HepG2 (cell line): ENCODE data around the gene TSEN54. TPM values are rescaled to one million over a fixed set of nuclear protein-coding genes. Genes with fewer than 3 reads are reported as not detected.

Source experiments
- ATAC-seq: fragments of 200-7000 bp; cut with Tn5 transposase; 3 replicates; pipeline ENCODE4 v1.9.1; 2020; ENCODE audit warnings: mild to moderate bottlenecking, moderate library complexity
- BruUV-seq: library from RNA; stranded (reverse); fragments of 400-500 nt; replicated peaks from 2 replicates; lab custom pipeline; 2021; lab: Mats Ljungman, UMichigan
- CTCF ChIA-PET: fragments of 300-600 bp; formaldehyde crosslinking; extraction: SDS; loops from one replicate; lab custom pipeline; 2021; ENCODE audit warnings: low total read pairs, inconsistent platforms, low intra/inter-chr PET ratio; lab: Yijun Ruan, JAX
- POLR2A ChIA-PET: fragments of 350-600 bp; sonication (Branson Sonifier 250); formaldehyde crosslinking; loops from one replicate; lab custom pipeline; 2020; ENCODE audit warnings: antibody characterized with exemption, inconsistent platforms; lab: Yijun Ruan, JAX
- DNase-seq: peaks from one replicate; pipeline ENCODE4 v3.0.0-alpha.2; 2015; ENCODE audit warnings: low spot score
- FAIRE-seq: peaks from 3 replicates; lab custom pipeline; 2011; peaks lifted over from hg19 to GRCh38; lab: Jason Lieb, UNC
- H2AFZ ChIP-seq: one replicate; pipeline ENCODE4 v1.6.1; 2011; ENCODE audit warnings: low read length, inconsistent platforms
- H3K27ac ChIP-seq: fragments of 300-600 bp; 3 replicates; pipeline ENCODE4 v1.8.0; 2011; ENCODE audit warnings: mixed run types, mild to moderate bottlenecking, mixed read lengths, low read length, inconsistent platforms; ENCODE audit not compliant: insufficient read depth; ENCODE audit errors: extremely low read length
- H3K27me3 ChIP-seq, 2 experiments: fragments of 200-600 bp in 1 of 2; 2 replicates in 1 of 2; 3 replicates in 1 of 2; pipeline versions ENCODE4 v1.6.0 to v1.8.0; 2011; ENCODE audit warnings: low read length in 2 of 2, mild to moderate bottlenecking in 2 of 2, moderate library complexity in 2 of 2, inconsistent platforms in 1 of 2; ENCODE audit not compliant: insufficient read depth in 2 of 2, control insufficient read depth in 1 of 2
- H3K36me3 ChIP-seq, 2 experiments: fragments of 200-600 bp in 1 of 2; replicated peaks in 1 of 2; 2 replicates in 1 of 2; 3 replicates in 1 of 2; pipeline versions ENCODE4 v1.5.1 to v1.8.0; 2011; ENCODE audit warnings: low read length in 2 of 2, inconsistent platforms in 1 of 2; ENCODE audit not compliant: insufficient read depth in 2 of 2, control insufficient read depth in 1 of 2
- H3K4me1 ChIP-seq: 2 replicates; pipeline ENCODE4 v1.5.1; 2012; ENCODE audit warnings: low read length, inconsistent platforms; ENCODE audit not compliant: insufficient read depth
- H3K4me2 ChIP-seq: 2 replicates; pipeline ENCODE4 v1.6.0; 2011; ENCODE audit warnings: low read depth, low read length, inconsistent platforms
- H3K4me3 ChIP-seq, 3 experiments: fragments of 200-600 bp in 1 of 3; sonication (generic), shearing (Covaris generic) in 1 of 3; replicated peaks in 1 of 3; 2 replicates each; pipeline ENCODE4 v1.5.1; 2011 to 2016; ENCODE audit warnings: low read length in 3 of 3, inconsistent platforms in 2 of 3, low read depth in 2 of 3, mild to moderate bottlenecking in 2 of 3, control low read depth in 1 of 3, mixed read lengths in 1 of 3; ENCODE audit not compliant: insufficient read depth in 1 of 3
- H3K79me2 ChIP-seq: one replicate; pipeline ENCODE4 v1.6.1; 2011; ENCODE audit warnings: low read length, inconsistent platforms; ENCODE audit not compliant: insufficient read depth
- H3K9ac ChIP-seq: 2 replicates; pipeline ENCODE4 v1.6.0; 2011; ENCODE audit warnings: mild to moderate bottlenecking, low read depth, low read length, inconsistent platforms; ENCODE audit not compliant: insufficient read depth
- H3K9me3 ChIP-seq: 2 replicates; pipeline ENCODE4 v1.5.1; 2012; ENCODE audit warnings: mild to moderate bottlenecking, low read length
- H4K20me1 ChIP-seq: 2 replicates; pipeline ENCODE4 v1.6.0; 2011; ENCODE audit warnings: inconsistent platforms, mild to moderate bottlenecking, low read length, moderate library complexity; ENCODE audit not compliant: insufficient read depth
- ELF4 ChIP-seq: sonication (generic); formaldehyde crosslinking; IDR thresholded peaks from 2 replicates; pipeline ENCODE4 v1.5.0; 2020; ENCODE audit warnings: missing genetic modification reagents, mild to moderate bottlenecking, moderate library complexity, borderline replicate concordance
- HOXA9 ChIP-seq: sonication (generic); formaldehyde crosslinking; IDR thresholded peaks from 2 replicates; pipeline ENCODE4 v1.8.1; 2022; ENCODE audit warnings: missing genetic modification reagents, mild to moderate bottlenecking, moderate library complexity, borderline replicate concordance
- KDM3A ChIP-seq: IDR thresholded peaks from 2 replicates; pipeline ENCODE4 v1.6.1; 2018; ENCODE audit warnings: low read depth, missing compliant biosample characterization
- KLF6 ChIP-seq: IDR thresholded peaks from 2 replicates; pipeline ENCODE4 v1.8.0; 2016; ENCODE audit warnings: missing biosample characterization, missing genetic modification reagents
- LRRFIP1 ChIP-seq: sonication (generic); formaldehyde crosslinking; conservative IDR thresholded peaks from 2 replicates; pipeline ENCODE4 v1.4.0; 2020; ENCODE audit warnings: missing genetic modification reagents
- PRDM15 ChIP-seq: sonication (generic); formaldehyde crosslinking; IDR thresholded peaks from 2 replicates; pipeline ENCODE4 v1.4.0; 2020; ENCODE audit warnings: missing genetic modification reagents
- RAD21 ChIP-seq: fragments of 450-650 bp; formaldehyde crosslinking; IDR thresholded peaks from 2 replicates; pipeline ENCODE4 v1.5.0; 2020; ENCODE audit warnings: mild to moderate bottlenecking
- SP4 ChIP-seq: sonication (generic); formaldehyde crosslinking; IDR thresholded peaks from 2 replicates; pipeline ENCODE4 v1.8.1; 2023; ENCODE audit warnings: mild to moderate bottlenecking, missing genetic modification reagents
- STAG1 ChIP-seq: sonication (generic); formaldehyde crosslinking; IDR thresholded peaks from 2 replicates; pipeline ENCODE4 v1.4.0; 2020; ENCODE audit warnings: missing genetic modification reagents
- ZNF138 ChIP-seq: sonication (generic); formaldehyde crosslinking; IDR thresholded peaks from 2 replicates; pipeline ENCODE4 v1.5.0; 2020; ENCODE audit warnings: mild to moderate bottlenecking, low read depth, missing genetic modification reagents
- ZNF20 ChIP-seq: sonication (generic); formaldehyde crosslinking; IDR thresholded peaks from 2 replicates; pipeline ENCODE4 v1.4.0; 2020; ENCODE audit warnings: mild to moderate bottlenecking, moderate library complexity, missing genetic modification reagents
- ZNF501 ChIP-seq: sonication (generic); formaldehyde crosslinking; IDR thresholded peaks from 2 replicates; pipeline ENCODE4 v1.5.1; 2020; ENCODE audit warnings: mild to moderate bottlenecking, moderate library complexity, missing genetic modification reagents
- ZNF850 ChIP-seq: sonication (generic); formaldehyde crosslinking; conservative IDR thresholded peaks from 2 replicates; pipeline ENCODE4 v1.9.0; 2021; ENCODE audit warnings: mild to moderate bottlenecking, missing genetic modification reagents
- WGBS: methylation state at CpG from one replicate; pipeline ENCODE4 v1.1.6; 2017; ENCODE audit warnings: low lambda C conversion rate; 5-methylcytosine and 5-hydroxymethylcytosine counted together
- in situ Hi-C: cut with HindIII; loops from 2 replicates; pipeline ENCODE4 v1.10.0; 2017; ENCODE audit warnings: low pct_unique_long_range_greater_than_20kb; ENCODE audit not compliant: extremely low pct_ligation_motif_present
- intact Hi-C: fragments of 100-400 bp; cut with micrococcal nuclease; formaldehyde crosslinking; loops from one replicate; pipeline ENCODE4 v1.10.0; 2022; ENCODE audit not compliant: unreplicated experiment
- polyA plus RNA-seq, 8 experiments: library from polyadenylated mRNA; depleted of rRNA in 3 of 8; stranded (reverse) in 7 of 8; unstranded in 1 of 8; fragments of >200 nt; fragmentation: Illumina TruSeq in 4 of 8; extraction: Trizol in 4 of 8; gene quantifications; 2 replicates each; pipeline versions ENCODE4 v1.2.1 to v1.2.3, GENCODE V29; 2011 to 2016; ENCODE audit warnings: low read depth in 4 of 8, missing spikeins in 1 of 8, mixed read lengths in 1 of 8; ENCODE audit not compliant: insufficient read depth in 1 of 8
- total RNA-seq, 5 experiments: library from RNA; depleted of rRNA; stranded (reverse); fragments of >200 nt; fragmentation: Illumina TruSeq; extraction: Trizol; gene quantifications; 2 replicates each; pipeline ENCODE4 v1.2.3, GENCODE V29; 2016; ENCODE audit warnings: low read depth in 1 of 5
- TF ChIP-seq, protein P1 (sequence below): sonication (generic); formaldehyde crosslinking; IDR thresholded peaks from 2 replicates; pipeline ENCODE4 v1.9.0; 2021; ENCODE audit warnings: missing genetic modification reagents, borderline replicate concordance

The TSEN54 gene
- total and polyA plus RNA-seq, 2 of the 13 experiments (the other 11 are each of a cell fraction or from before 2014, with no cell fraction given): 62.9 to 63.3 TPM

GRCh38 chr17:75525806-75526554 lies 9.7 kb downstream of the TSEN54 start:
- peak overlapping the region; percentile 82 for H3K4me2 ChIP-seq
- DNase-seq (peak; percentile 54), FAIRE-seq (no peak), ATAC-seq (peak; percentile 69)
- H2AFZ ChIP-seq: no peak overlapping the region
- H3K4me1 ChIP-seq: peaks cover 21% of the 10 kb centered on the region
- peak overlapping the region; percentile 72 for H3K27ac ChIP-seq
- peaks cover 1 to 24% of the 10 kb centered on the region in 2 experiments; a peak in 3 of 5 replicates for H3K36me3 ChIP-seq
- intact Hi-C loops: loop anchor here (1.0 to 5.0 kb wide), 3 partner anchors 9 to 61 kb away; partner anchors contain the start of gene MYO15B
- no peaks in the 10 kb centered on the region for H3K27me3 ChIP-seq
- peak overlapping the region; percentile 80 to 95 (median 85) for H3K4me3 ChIP-seq
- in situ Hi-C loops: no loop called here
- CTCF ChIA-PET: interaction anchor here (0.9 to 2.7 kb wide), 4 partner anchors 10 to 100 kb away, joined by 4 to 26 read pairs (median 8); partner anchors contain the start of genes CASKIN2 and TSEN54
- peaks cover 6% of the 10 kb centered on the region; the same call in 1 of the 2 replicates for H4K20me1 ChIP-seq
- POLR2A ChIA-PET: interaction anchor here (0.5 to 3.0 kb wide), 29 partner anchors 9 to 253 kb away, joined by 3 to 29 read pairs (median 5); partner anchors contain the start of genes TMEM94 and TSEN54
- H3K9me3 ChIP-seq: no peaks in the 10 kb centered on the region
- BruUV-seq: TSS peak; percentile 52
- 1% methylated on average over 27 of the region's 60 CpGs for WGBS
- peaks cover 20% of the 10 kb centered on the region for H3K79me2 ChIP-seq
- H3K9ac ChIP-seq: peak overlapping the region; percentile 63
- TF ChIP-seq KLF6 (CRISPR knock-in tag): no peak
- TF ChIP-seq, protein P1, sequence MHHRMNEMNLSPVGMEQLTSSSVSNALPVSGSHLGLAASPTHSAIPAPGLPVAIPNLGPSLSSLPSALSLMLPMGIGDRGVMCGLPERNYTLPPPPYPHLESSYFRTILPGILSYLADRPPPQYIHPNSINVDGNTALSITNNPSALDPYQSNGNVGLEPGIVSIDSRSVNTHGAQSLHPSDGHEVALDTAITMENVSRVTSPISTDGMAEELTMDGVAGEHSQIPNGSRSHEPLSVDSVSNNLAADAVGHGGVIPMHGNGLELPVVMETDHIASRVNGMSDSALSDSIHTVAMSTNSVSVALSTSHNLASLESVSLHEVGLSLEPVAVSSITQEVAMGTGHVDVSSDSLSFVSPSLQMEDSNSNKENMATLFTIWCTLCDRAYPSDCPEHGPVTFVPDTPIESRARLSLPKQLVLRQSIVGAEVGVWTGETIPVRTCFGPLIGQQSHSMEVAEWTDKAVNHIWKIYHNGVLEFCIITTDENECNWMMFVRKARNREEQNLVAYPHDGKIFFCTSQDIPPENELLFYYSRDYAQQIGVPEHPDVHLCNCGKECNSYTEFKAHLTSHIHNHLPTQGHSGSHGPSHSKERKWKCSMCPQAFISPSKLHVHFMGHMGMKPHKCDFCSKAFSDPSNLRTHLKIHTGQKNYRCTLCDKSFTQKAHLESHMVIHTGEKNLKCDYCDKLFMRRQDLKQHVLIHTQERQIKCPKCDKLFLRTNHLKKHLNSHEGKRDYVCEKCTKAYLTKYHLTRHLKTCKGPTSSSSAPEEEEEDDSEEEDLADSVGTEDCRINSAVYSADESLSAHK (CRISPR knock-in tag): no peak
- peak; percentile 31; the same call in 1 of the 2 replicates for TF ChIP-seq PRDM15
- no peak; the same call in 1 of the 2 replicates for TF ChIP-seq SP4 (CRISPR knock-in tag)
- no peak for TF ChIP-seq LRRFIP1 (CRISPR knock-in tag)
- no peak for TF ChIP-seq ZNF20 (CRISPR knock-in tag)
- no peak for TF ChIP-seq ZNF850 (CRISPR knock-in tag)
- no peak; the same call in 1 of the 2 replicates for TF ChIP-seq ELF4
- TF ChIP-seq HOXA9 (CRISPR knock-in tag): 0 out of 2 replicates have a peak, but pooled peaks have one; percentile 36
- TF ChIP-seq ZNF138 (CRISPR knock-in tag): peak; percentile 63; the same call in 1 of the 2 replicates
- peak; percentile 7; the same call in 1 of the 2 replicates for TF ChIP-seq STAG1 (CRISPR knock-in tag)
- no peak for TF ChIP-seq KDM3A (CRISPR knock-in tag)
- TF ChIP-seq ZNF501 (CRISPR knock-in tag): peak; percentile 69; the same call in 1 of the 2 replicates
- TF ChIP-seq RAD21 (CRISPR knock-in tag): peak; percentile 7; the same call in 1 of the 2 replicates
